ENCODE results near the gene ABO.

Gene ABO

DNA sequence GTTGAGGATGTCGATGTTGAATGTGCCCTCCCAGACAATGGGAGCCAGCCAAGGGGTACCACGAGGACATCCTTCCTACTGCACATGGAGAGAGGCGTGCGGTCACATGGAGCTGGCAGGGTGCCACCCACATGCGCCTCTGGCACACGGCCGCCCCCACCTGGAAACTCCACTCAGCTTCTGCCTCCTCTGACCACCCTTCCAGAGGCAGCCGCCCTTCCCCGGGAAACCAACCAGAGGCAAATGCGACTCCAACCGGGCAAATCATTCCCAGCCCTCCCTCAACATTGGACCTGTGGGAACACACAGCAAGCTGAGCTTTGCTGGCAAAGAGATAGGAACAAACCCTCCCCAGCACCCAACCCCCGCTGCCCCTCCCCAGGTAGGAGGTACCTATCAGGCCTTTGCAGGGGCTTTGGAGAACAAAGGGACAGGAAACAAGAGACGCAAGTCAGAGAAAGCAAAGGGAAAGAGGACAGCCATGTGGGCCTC is 17.5 kb downstream of the ABO start (continued):
- TF ChIP-seq ZNF121 (tag by site-specific recombination; IDR thresholded peaks at IDR 0.05): no peak
- TF ChIP-seq ZNF549 (tag by site-specific recombination; IDR thresholded peaks at IDR 0.05): no peak

DNA sequence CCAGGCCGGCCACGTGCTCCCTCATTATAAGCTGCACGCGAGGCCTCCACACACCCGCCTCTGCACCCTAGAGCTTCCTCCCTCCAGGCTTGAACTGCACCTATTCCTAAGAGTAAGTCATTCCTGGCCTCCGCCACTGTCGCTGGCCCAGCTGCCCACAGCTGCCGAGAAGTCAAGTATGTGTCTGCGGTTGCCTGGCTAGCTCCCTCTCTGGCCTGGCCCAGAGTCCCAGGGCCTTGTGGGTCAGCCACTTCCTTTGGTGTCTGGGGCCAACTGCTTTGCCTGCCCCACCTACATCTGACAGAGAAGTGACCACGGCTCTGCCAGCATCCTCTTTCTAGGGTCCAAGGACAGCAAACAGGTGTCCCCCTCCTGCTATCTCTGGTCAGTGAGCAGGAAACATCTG is 18.3 kb downstream of the ABO start:
- Histone ChIP-seq H3K36me3 (ENCODE audit: control insufficient read depth in 2 of 2, insufficient read depth in 1 of 2, low read length in 2 of 2) (no peaks in the 10 kb centered on the region), H3K4me3 (ENCODE audit: low read depth, low read length) (no peak overlapping the region), H3K27ac (ENCODE audit: extremely low read depth, low read depth, low read length) (no peak overlapping the region), H3K4me1 (ENCODE audit: control insufficient read depth, insufficient read depth, low read length) (no peaks in the 10 kb centered on the region), H3K9me3 (ENCODE audit: control insufficient read depth, insufficient read depth, low read depth, low read length) (no peaks in the 10 kb centered on the region)
- TF ChIP-seq, protein P1, sequence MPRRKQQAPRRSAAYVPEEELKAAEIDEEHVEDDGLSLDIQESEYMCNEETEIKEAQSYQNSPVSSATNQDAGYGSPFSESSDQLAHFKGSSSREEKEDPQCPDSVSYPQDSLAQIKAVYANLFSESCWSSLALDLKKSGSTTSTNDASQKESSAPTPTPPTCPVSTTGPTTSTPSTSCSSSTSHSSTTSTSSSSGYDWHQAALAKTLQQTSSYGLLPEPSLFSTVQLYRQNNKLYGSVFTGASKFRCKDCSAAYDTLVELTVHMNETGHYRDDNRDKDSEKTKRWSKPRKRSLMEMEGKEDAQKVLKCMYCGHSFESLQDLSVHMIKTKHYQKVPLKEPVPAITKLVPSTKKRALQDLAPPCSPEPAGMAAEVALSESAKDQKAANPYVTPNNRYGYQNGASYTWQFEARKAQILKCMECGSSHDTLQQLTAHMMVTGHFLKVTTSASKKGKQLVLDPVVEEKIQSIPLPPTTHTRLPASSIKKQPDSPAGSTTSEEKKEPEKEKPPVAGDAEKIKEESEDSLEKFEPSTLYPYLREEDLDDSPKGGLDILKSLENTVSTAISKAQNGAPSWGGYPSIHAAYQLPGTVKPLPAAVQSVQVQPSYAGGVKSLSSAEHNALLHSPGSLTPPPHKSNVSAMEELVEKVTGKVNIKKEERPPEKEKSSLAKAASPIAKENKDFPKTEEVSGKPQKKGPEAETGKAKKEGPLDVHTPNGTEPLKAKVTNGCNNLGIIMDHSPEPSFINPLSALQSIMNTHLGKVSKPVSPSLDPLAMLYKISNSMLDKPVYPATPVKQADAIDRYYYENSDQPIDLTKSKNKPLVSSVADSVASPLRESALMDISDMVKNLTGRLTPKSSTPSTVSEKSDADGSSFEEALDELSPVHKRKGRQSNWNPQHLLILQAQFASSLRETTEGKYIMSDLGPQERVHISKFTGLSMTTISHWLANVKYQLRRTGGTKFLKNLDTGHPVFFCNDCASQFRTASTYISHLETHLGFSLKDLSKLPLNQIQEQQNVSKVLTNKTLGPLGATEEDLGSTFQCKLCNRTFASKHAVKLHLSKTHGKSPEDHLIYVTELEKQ (tag by site-specific recombination; IDR thresholded peaks at IDR 0.05; ENCODE audit: borderline replicate concordance): no peak
- TF ChIP-seq ZNF707 (tag by site-specific recombination; IDR thresholded peaks at IDR 0.05) (no peak), ZNF701 (tag by site-specific recombination; IDR thresholded peaks at IDR 0.05) (no peak), ZNF121 (tag by site-specific recombination; IDR thresholded peaks at IDR 0.05) (no peak), HOXC10 (CRISPR knock-in tag; IDR thresholded peaks at IDR 0.05) (no peak), SP2 (tag by site-specific recombination; IDR thresholded peaks at IDR 0.05) (no peak), ZNF19 (tag by site-specific recombination; IDR thresholded peaks at IDR 0.05; ENCODE audit: low read depth) (no peak), ZNF514 (tag by site-specific recombination; IDR thresholded peaks at IDR 0.05) (no peak), MYNN (tag by site-specific recombination; IDR thresholded peaks at IDR 0.05; ENCODE audit: borderline replicate concordance) (no peak), ZNF433 (tag by site-specific recombination; IDR thresholded peaks at IDR 0.05; ENCODE audit: low read depth) (no peak), KLF9 (tag by site-specific recombination; IDR thresholded peaks at IDR 0.05; ENCODE audit: low read depth) (no peak), ZBTB17 (tag by site-specific recombination; IDR thresholded peaks at IDR 0.05) (no peak), ZNF426 (tag by site-specific recombination; IDR thresholded peaks at IDR 0.05) (no peak)
- TF ChIP-seq, protein P2, sequence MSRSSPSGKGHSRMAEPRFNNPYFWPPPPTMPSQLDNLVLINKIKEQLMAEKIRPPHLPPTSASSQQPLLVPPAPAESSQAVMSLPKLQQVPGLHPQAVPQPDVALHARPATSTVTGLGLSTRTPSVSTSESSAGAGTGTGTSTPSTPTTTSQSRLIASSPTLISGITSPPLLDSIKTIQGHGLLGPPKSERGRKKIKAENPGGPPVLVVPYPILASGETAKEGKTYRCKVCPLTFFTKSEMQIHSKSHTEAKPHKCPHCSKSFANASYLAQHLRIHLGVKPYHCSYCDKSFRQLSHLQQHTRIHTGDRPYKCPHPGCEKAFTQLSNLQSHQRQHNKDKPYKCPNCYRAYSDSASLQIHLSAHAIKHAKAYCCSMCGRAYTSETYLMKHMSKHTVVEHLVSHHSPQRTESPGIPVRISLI (tag by site-specific recombination; IDR thresholded peaks at IDR 0.05): no peak
- TF ChIP-seq, protein P3, sequence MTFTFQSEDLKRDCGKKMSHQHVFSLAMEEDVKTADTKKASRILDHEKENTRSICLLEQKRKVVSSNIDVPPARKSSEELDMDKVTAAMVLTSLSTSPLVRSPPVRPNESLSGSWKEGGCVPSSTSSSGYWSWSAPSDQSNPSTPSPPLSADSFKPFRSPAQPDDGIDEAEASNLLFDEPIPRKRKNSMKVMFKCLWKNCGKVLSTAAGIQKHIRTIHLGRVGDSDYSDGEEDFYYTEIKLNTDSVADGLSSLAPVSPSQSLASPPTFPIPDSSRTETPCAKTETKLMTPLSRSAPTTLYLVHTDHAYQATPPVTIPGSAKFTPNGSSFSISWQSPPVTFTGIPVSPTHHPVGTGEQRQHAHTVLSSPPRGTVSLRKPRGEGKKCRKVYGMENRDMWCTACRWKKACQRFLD (tag by site-specific recombination; IDR thresholded peaks at IDR 0.05): no peak
- TF ChIP-seq, protein P4, sequence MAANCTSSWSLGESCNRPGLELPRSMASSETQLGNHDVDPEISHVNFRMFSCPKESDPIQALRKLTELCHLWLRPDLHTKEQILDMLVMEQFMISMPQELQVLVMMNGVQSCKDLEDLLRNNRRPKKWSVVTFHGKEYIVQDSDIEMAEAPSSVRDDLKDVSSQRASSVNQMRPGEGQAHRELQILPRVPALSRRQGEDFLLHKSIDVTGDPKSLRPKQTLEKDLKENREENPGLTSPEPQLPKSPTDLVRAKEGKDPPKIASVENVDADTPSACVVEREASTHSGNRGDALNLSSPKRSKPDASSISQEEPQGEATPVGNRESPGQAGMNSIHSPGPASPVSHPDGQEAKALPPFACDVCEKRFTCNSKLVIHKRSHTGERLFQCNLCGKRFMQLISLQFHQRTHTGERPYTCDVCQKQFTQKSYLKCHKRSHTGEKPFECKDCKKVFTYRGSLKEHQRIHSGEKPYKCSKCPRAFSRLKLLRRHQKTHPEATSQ (tag by site-specific recombination; IDR thresholded peaks at IDR 0.05): no peak
- CTCF ChIA-PET: interaction anchor here (2.8 kb wide), 1 partner anchor 18 kb away, joined by 7 read pairs; no protein-coding TSS in a partner anchor
- POLR2A ChIA-PET: no interaction called here

DNA sequence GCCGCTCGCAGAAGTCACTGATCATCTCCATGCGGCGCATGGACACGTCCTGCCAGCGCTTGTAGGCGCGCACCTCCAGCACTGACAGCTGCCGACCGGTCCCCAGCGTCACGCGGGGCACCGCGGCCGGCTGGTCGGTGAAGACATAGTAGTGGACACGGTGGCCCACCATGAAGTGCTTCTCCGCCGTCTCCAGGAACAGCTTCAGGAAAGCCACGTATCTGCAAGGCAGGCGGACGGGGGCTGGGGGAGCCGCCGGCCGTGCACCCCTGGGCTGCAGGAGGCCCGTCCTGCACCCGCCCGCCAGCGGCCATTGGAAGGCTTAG is 18.9 kb downstream of the ABO start:
- Histone ChIP-seq H3K4me3 (ENCODE audit: low read depth, low read length) (no peak overlapping the region), H3K27ac (ENCODE audit: extremely low read depth, low read depth, low read length) (no peak overlapping the region), H3K9me3 (ENCODE audit: control insufficient read depth, insufficient read depth, low read depth, low read length) (no peaks in the 10 kb centered on the region), H3K4me1 (ENCODE audit: control insufficient read depth, insufficient read depth, low read length) (no peaks in the 10 kb centered on the region), H3K36me3 (ENCODE audit: control insufficient read depth in 2 of 2, insufficient read depth in 1 of 2, low read length in 2 of 2) (no peaks in the 10 kb centered on the region)
- ChIA-PET POLR2A (no interaction called here), CTCF (interaction anchor here (2.8 kb wide), 1 partner anchor 17 kb away, joined by 7 read pairs; no protein-coding TSS in a partner anchor)
- no peak for TF ChIP-seq YY2 (tag by site-specific recombination; IDR thresholded peaks at IDR 0.05)
- no peak for TF ChIP-seq ZBTB17 (tag by site-specific recombination; IDR thresholded peaks at IDR 0.05)
- TF ChIP-seq ZNF623 (tag by site-specific recombination; IDR thresholded peaks at IDR 0.05): no peak
- no peak for TF ChIP-seq ZFP3 (tag by site-specific recombination; IDR thresholded peaks at IDR 0.05; ENCODE audit: low read depth)
- TF ChIP-seq ZNF341 (tag by site-specific recombination; IDR thresholded peaks at IDR 0.05; ENCODE audit: low read depth): no peak
- no peak for TF ChIP-seq ZNF529 (tag by site-specific recombination; IDR thresholded peaks at IDR 0.05; ENCODE audit: insufficient replicate concordance)
- TF ChIP-seq ZBTB7A (tag by site-specific recombination; IDR thresholded peaks at IDR 0.05; ENCODE audit: low read depth): no peak
- TF ChIP-seq, protein P5, sequence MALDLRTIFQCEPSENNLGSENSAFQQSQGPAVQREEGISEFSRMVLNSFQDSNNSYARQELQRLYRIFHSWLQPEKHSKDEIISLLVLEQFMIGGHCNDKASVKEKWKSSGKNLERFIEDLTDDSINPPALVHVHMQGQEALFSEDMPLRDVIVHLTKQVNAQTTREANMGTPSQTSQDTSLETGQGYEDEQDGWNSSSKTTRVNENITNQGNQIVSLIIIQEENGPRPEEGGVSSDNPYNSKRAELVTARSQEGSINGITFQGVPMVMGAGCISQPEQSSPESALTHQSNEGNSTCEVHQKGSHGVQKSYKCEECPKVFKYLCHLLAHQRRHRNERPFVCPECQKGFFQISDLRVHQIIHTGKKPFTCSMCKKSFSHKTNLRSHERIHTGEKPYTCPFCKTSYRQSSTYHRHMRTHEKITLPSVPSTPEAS (tag by site-specific recombination; IDR thresholded peaks at IDR 0.05): no peak
- TF ChIP-seq TRIM28 (IDR thresholded peaks at IDR 0.05; ENCODE audit: borderline replicate concordance, low read length): no peak
- no peak for TF ChIP-seq GLI4 (tag by site-specific recombination; IDR thresholded peaks at IDR 0.05)
